Sigmoid colon (tissue), 4 donors: ENCODE results near the gene PCDHGA5.

Experiments used
- CTCF ChIP-seq, 4 experiments: fragments of 450-650 bp in 3 of 4; fragments of 200-600 bp in 1 of 4; IDR thresholded peaks; one replicate each; pipeline ENCODE4 v1.5.1; 2016 to 2019; ENCODE audit warnings: antibody characterized with exemption in 4 of 4, mild to moderate bottlenecking in 3 of 4, moderate library complexity in 2 of 4
- EP300 ChIP-seq, 4 donors: sonication (generic); formaldehyde crosslinking; IDR thresholded peaks; one replicate each; pipeline ENCODE4 v1.6.1; 2017; ENCODE audit warnings: antibody characterized with exemption in 4 of 4
- POLR2A ChIP-seq, 2 donors: fragments of 450-650 bp; IDR thresholded peaks; one replicate each; pipeline ENCODE4 v1.6.1; 2016; ENCODE audit warnings: antibody characterized with exemption in 2 of 2, mild to moderate bottlenecking in 2 of 2, moderate library complexity in 2 of 2
- POLR2AphosphoS5 ChIP-seq, 4 donors: sonication (generic); formaldehyde crosslinking; IDR thresholded peaks; one replicate each; pipeline ENCODE4 v1.6.1; 2017; ENCODE audit warnings: antibody characterized with exemption in 4 of 4

GRCh38 chr5:141362719-141363118 lies 1.2 kb upstream of the PCDHGA5 start:
- TF ChIP-seq EP300 (IDR thresholded peaks at IDR 0.05) (no peak), CTCF (IDR thresholded peaks at IDR 0.05) (no peak), POLR2A (IDR thresholded peaks at IDR 0.05) (no peak), POLR2AphosphoS5 (IDR thresholded peaks at IDR 0.05) (no peak)
